A549 (cell line): Measurements from ENCODE around the gene GALNTL6.

Experiments
- CBX8 ChIP-seq: fragments of 200-600 bp; sonication (generic); IDR thresholded peaks from 2 replicates; pipeline ENCODE4 v1.6.1; 2016
- CTCF ChIP-seq: fragments of >200 bp; sonication (Bioruptor Twin); formaldehyde crosslinking; IDR thresholded peaks from 3 replicates; pipeline ENCODE4 v1.5.1; 2016
- PHF8 ChIP-seq: fragments of 200-600 bp; sonication (generic); IDR thresholded peaks from 2 replicates; pipeline ENCODE4 v1.6.1; 2016; ENCODE audit warnings: low read depth, mild to moderate bottlenecking, antibody characterized with exemption, moderate library complexity, borderline replicate concordance
- POLR2A ChIP-seq: IDR thresholded peaks from 2 replicates; pipeline ENCODE4 v1.6.1; 2012; ENCODE audit warnings: mild to moderate bottlenecking, low read length
- TF ChIP-seq, protein P1 (sequence below): fragments of 200-600 bp; sonication (generic); IDR thresholded peaks from 2 replicates; pipeline ENCODE4 v1.6.1; 2016; ENCODE audit warnings: antibody characterized with exemption, mild to moderate bottlenecking, moderate library complexity

- TF ChIP-seq POLR2A: no peak
- TF ChIP-seq PHF8: no peak
- no peak for TF ChIP-seq CTCF
- TF ChIP-seq CBX8: no peak
- TF ChIP-seq, protein P1, sequence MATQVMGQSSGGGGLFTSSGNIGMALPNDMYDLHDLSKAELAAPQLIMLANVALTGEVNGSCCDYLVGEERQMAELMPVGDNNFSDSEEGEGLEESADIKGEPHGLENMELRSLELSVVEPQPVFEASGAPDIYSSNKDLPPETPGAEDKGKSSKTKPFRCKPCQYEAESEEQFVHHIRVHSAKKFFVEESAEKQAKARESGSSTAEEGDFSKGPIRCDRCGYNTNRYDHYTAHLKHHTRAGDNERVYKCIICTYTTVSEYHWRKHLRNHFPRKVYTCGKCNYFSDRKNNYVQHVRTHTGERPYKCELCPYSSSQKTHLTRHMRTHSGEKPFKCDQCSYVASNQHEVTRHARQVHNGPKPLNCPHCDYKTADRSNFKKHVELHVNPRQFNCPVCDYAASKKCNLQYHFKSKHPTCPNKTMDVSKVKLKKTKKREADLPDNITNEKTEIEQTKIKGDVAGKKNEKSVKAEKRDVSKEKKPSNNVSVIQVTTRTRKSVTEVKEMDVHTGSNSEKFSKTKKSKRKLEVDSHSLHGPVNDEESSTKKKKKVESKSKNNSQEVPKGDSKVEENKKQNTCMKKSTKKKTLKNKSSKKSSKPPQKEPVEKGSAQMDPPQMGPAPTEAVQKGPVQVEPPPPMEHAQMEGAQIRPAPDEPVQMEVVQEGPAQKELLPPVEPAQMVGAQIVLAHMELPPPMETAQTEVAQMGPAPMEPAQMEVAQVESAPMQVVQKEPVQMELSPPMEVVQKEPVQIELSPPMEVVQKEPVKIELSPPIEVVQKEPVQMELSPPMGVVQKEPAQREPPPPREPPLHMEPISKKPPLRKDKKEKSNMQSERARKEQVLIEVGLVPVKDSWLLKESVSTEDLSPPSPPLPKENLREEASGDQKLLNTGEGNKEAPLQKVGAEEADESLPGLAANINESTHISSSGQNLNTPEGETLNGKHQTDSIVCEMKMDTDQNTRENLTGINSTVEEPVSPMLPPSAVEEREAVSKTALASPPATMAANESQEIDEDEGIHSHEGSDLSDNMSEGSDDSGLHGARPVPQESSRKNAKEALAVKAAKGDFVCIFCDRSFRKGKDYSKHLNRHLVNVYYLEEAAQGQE: no peak
Measured at GRCh38 chr4:172895699-172896098, 1082.5 kb downstream of the GALNTL6 start.
